ENCODE data around the gene GDAP2.

GRCh38 chr1:117857418-117857817, 72.0 kb downstream of the GDAP2 start:
- no peak for TF ChIP-seq POLR2A (IDR thresholded peaks at IDR 0.05)
- TF ChIP-seq CTCF (IDR thresholded peaks at IDR 0.05), result no peak
